ENCODE measurements around the gene TRAM2.

The TRAM2 gene

DNA sequence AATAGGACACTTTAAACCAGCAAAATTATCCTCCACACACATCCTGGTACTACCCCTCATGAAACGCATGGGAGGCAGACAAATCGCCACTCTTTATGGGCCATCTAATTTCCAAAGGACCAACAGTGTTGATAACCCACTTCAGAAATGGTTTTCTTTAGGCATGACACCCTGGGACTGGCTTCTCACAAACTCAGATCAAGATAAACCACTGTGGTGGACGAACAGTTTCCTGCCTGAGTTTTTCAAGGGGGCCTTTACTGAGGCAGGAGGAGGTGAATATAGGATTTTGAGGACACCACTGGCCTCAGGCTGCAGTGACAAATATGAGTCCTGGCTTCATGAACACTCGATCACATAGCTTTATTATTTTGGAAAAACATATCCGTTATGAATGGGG is 26.0 kb downstream of the TRAM2 start:
- no peak for DNase-seq
- in situ Hi-C loops (cut with MboI; ENCODE audit: low pct_unique_long_range_greater_than_20kb, low sequenced_read_pairs) = no loop called here

- in situ Hi-C loops (cut with MboI; ENCODE audit: low pct_unique_long_range_greater_than_20kb, low sequenced_read_pairs) = no loop called here
- DNase-seq = no peak
Observed at GRCh38 chr6:52550014-52550575, 26.8 kb downstream of the TRAM2 start.

GRCh38 chr6:52549428-52549827 is 27.4 kb downstream of the TRAM2 start:
- no peak for DNase-seq
- in situ Hi-C loops (cut with MboI; ENCODE audit: low pct_unique_long_range_greater_than_20kb, low sequenced_read_pairs) = no loop called here

- in situ Hi-C loops (cut with MboI; ENCODE audit: low pct_unique_long_range_greater_than_20kb, low sequenced_read_pairs) = no loop called here
- no peak for DNase-seq
Observed at GRCh38 chr6:52548999-52549398, 27.9 kb downstream of the TRAM2 start.

DNA sequence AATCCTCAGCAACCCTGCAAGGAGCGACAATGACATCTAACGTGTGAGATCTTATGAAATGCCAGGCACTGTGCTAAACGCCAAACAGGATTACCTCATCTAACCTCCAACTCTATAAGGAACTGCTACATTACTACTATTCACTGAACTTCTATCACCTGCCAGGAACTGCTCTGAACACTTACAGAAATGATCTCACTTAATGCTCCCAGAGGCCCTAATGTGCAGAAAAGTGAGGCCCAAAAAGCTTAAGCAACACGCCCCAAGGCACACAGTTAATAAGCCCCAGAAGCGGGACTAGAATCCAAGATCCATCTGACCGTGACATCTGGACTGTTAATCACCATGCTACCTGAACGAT is 28.5 kb downstream of the TRAM2 start:
- in situ Hi-C loops (cut with MboI; ENCODE audit: low pct_unique_long_range_greater_than_20kb, low sequenced_read_pairs) = no loop called here
- DNase-seq = no peak

DNA sequence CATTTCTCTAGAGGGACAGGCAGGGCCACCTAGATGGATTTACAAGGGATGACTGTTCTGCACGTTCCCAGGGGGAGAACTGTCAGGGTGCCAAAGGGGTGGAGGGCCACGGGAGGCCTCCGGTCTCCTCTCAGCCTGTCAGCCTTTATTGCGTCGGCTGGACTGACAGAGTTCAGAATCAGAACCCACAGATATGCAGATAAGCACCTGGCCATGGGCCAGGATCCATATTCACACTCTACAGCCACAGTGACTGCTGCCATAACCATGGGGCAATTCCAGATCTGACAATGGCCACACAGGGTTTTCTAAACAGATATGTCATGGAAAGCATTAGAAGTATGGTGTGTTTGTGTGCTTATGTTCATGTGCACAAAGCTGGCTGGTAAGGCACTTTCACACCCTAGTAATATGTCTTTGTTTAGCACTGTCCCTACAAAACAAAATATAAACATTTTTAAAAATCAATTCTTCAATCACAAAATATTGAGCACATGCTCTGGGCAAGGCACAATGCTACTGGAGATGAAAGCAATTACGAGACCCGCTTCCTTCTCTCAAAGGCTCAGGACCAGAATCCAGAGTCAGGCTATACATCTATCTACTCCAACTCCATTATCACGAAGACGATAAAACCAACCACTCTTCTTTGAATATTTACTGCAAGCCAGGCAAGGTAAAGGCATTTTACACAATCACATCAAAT is 29.1 kb downstream of the TRAM2 start:
- in situ Hi-C loops (cut with MboI; ENCODE audit: low pct_unique_long_range_greater_than_20kb, low sequenced_read_pairs) = no loop called here
- no peak for DNase-seq

DNA sequence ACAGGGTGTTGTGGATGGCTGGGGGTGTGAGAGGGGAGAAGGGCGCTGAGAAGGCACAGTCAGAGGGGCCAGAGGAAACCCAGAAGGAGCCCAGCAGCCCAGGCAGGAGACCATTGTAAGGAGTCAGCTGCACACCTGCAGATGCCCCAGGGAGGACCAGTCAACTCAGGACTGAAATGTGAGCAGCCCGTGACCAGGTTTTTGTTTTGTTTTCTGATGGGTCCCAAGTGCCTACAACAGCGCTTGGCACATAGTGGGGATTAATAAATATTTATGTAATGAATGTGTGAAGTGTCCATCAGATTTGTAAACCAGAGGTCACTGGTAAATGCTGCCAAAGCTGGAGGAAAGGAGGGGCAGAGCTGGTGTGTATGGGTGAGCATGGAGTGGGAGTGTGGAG is 30.2 kb downstream of the TRAM2 start:
- DNase-seq = no peak
- in situ Hi-C loops (cut with MboI; ENCODE audit: low pct_unique_long_range_greater_than_20kb, low sequenced_read_pairs) = no loop called here

- no peak for DNase-seq
- in situ Hi-C loops (cut with MboI; ENCODE audit: low pct_unique_long_range_greater_than_20kb, low sequenced_read_pairs) = no loop called here
Observed at GRCh38 chr6:52546192-52546591, 30.7 kb downstream of the TRAM2 start.

GRCh38 chr6:52545406-52546119 is 31.3 kb downstream of the TRAM2 start:
- in situ Hi-C loops (cut with MboI; ENCODE audit: low pct_unique_long_range_greater_than_20kb, low sequenced_read_pairs) = no loop called here
- no peak for DNase-seq

- DNase-seq = no peak
- in situ Hi-C loops (cut with MboI; ENCODE audit: low pct_unique_long_range_greater_than_20kb, low sequenced_read_pairs) = no loop called here
Observed at GRCh38 chr6:52544602-52545405, 32.1 kb downstream of the TRAM2 start.

DNA sequence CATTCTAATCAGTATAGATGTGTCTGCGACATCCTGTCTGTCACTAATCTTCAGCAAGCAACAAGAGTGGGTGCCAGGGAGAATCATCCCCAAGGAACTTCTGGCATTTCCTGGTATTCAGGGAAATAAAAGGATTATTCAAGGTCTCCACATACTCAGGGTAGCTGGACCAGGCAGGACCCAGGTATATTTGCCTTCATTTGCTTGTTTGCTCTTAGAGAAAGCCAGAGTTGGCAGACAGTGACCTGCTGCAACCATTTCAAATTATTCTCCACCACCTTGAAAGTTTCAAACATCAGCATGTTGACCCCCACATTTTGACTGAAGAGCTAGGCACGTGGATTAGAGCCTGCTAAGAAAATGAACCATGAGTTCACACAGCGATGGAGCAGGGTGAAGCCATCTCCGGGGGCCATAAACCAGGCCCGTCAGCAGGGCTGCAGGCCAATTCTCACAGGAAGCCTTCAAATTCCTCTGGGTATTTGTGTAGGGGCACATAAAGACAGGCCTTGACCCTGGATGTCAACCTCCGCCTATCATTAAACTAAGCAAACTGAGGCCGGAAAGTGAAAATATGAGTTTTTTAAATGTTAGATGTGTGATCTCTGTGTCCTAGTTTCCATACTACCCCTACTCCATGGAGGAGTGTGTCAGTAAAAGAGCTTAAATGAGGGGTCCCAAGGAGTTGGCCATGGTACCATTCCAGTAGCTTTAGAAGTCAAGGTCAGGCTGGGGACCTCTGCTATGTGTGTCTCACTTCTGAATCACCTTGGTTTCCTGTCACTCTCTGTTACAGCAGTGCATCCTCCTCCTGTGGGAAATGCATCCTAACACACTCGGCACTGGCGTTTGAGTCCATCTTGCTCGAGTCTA is 32.9 kb downstream of the TRAM2 start:
- DNase-seq = no peak
- in situ Hi-C loops (cut with MboI; ENCODE audit: low pct_unique_long_range_greater_than_20kb, low sequenced_read_pairs) = no loop called here

DNA sequence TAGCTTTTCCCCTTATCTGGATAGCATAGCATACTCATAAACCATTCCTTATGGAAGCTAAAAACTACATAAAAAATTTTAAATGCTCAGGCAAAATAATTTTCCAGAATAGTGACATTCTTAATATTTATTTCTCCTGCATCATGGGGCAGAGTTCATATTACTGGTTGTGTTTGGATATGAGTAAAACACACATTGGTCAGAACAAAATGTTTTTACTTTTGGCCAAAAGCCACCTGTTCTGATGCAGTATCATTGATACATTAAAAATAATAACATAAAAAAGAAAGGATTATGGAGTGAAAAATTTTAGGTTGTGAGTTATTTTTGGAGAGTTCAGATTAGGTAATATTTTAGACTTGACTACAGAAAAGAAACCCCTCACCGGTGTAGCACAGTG is 33.6 kb downstream of the TRAM2 start:
- in situ Hi-C loops (cut with MboI; ENCODE audit: low pct_unique_long_range_greater_than_20kb, low sequenced_read_pairs) = no loop called here
- DNase-seq = no peak

DNA sequence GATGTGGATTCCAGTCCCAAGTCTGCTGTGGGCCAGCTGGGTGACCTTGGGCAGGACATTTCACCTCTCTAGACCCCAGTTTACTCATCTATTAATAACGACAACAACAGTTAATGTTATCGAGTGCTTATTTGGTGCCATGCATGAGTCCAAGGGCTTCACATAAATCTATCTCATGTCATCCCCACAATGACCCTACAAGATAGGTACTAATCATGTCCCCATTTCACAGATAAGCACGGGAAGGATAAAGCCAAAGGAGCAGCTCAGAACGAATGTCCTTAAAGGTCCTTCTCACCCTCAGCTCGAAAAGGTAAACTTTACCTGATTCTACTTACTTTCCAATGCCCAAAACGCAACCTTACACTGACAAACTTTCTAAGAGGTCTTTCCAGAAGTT is 35.7 kb downstream of the TRAM2 start:
- in situ Hi-C loops (cut with MboI; ENCODE audit: low pct_unique_long_range_greater_than_20kb, low sequenced_read_pairs) = no loop called here
- no peak for DNase-seq

DNA sequence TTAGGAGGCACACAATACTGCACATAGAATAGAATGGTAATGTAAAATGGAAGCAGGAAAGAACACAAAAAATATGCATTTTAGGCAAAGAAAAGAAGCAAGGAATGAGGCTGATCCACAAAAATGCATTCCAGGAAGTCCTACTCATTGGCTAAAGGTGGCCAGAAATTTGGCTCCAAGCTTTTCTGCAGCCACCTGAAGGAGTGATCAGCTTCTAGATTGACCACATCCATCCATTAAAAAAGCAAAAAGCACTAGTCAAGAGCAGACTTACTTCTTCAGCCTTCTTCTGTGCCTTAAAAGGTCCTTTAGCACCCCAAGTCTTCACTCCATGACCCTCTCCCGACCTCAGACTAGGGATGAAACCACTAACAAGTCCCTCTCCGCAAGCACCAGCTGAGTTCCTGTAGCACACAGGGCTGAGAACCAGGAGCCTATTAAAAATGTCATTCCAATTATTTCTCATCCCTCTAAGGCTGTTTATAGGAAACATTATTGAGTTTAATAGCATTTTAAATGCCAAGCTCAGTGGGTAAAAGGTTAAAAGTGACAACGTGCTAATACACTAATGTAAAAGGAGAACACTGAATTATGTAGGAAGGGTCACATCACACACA is 36.5 kb downstream of the TRAM2 start:
- DNase-seq = no peak
- in situ Hi-C loops (cut with MboI; ENCODE audit: low pct_unique_long_range_greater_than_20kb, low sequenced_read_pairs) = no loop called here

DNA sequence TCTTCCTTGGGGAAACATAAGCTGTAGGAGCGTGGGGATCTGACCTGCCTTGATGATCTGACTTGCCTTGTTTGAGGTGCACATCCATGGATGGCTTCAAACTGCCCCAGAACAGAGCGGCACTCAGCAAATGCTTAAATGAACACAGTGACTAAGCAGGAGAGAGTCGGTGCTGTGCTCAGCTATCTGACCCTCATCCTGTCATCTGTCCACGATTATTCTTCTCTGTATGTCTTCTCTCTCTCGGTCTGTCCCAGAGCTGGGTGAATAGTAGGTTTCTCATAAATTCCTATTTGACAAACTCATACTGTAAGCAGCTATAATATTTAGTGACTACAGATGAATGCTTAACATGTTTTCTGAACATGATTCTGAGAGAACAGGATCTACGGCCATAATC is 37.3 kb downstream of the TRAM2 start:
- DNase-seq = no peak
- in situ Hi-C loops (cut with MboI; ENCODE audit: low pct_unique_long_range_greater_than_20kb, low sequenced_read_pairs) = no loop called here

DNA sequence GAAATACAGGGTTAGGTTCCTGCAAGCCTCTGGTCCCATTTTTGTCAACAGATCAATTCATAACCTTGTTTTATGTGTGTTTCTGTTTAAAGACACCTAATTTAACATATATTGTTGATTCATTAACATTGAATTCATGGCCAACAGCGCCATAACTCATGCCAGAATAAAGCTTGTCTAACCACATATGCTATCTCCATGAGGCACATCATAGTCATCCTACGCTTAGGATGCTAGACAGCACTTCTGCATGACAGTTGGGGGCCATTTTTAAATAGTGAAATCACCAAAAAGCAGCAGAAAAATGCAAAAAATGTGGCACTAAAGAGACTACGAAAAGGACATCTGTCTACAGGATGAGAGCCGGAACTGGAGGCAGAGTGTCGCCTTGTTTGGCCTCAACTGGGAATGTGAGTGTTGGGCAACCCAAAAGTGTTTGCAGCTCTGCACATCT is 37.9 kb downstream of the TRAM2 start:
- no peak for DNase-seq

GRCh38 chr6:52538252-52538900 is 38.5 kb downstream of the TRAM2 start:
- DNase-seq = no peak

More for the DNA sequence above, 37.9 kb downstream of the TRAM2 start:
- in situ Hi-C loops (cut with MboI; ENCODE audit: low pct_unique_long_range_greater_than_20kb, low sequenced_read_pairs) = no loop called here

More at GRCh38 chr6:52538252-52538900, 38.5 kb downstream of the TRAM2 start:
- in situ Hi-C loops (cut with MboI; ENCODE audit: low pct_unique_long_range_greater_than_20kb, low sequenced_read_pairs) = no loop called here

Data from KBM-7 (cell line).